NCI-H2196 (cell line): ENCODE results near the gene CCNQ.

ENCODE experiments used
- DNase-seq: peaks from one replicate; lab custom pipeline; 2025; ENCODE audit not compliant: unreplicated experiment; lab: John Stamatoyannopoulos, UW

Gene CCNQ

DNA sequence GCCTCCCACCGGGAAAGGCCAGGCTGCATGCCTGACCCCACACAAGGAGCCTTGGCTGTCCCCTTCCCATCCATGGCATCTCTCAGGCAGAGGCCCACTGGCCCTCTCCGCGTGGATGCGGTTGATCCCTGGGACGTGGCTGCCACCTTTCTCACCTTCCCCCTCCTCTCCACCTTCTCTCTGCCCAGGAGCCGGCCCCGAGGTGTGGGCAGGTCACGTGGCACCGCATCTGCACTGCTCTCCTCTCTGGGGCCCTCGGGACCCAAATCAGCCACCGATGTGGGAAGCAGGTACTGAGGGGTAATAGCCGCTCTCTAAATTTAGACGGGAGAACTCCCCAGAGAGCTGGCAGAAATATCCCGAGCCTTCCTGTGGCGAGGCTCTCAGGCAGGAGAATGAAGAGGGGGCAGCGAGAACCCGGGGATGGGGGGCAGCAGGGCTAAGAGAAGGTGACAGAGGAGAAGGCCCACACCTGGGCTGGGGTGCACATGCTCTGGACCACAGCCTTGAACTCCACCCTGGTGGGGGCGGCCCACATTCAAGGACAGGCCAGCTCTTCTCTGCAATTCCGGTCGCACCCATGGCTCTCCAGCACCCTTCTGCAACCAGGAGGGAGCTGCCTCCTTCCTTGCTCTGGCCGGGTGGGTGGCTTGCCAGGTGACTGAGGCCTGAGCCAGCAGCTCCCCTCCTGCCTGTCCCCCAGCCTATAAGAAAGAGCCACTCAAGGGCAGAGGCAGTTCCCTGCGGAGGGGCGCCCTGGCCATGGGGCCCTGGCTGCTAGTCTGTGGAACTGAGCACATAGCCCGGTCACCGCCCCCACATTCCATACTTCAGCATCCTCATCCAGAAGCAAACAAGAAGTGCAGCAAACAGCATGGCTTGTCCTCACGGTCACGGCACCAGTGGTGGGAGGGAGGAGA, 38.4 kb upstream of the CCNQ start:
- DNase-seq = no peak

DNA sequence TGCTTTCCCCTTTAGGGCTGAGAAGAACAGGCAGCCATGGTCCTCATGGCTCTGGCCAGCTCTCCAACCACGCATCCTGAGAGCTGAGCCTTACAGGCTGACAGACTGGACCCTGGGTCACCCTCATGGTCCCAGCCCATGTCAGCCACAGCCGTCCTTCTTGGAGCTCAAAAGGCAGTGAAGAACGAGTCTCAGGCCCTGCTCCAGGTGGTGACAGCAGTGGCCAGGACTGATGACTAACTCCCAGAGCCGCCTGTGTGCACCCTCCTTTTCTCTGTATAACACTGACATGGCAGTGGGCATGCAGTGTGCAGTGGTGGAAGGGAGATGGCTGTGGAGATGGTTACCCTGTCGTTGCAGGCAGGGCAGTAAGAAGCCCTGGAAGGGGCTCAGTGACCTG, 37.8 kb upstream of the CCNQ start:
- no peak for DNase-seq

DNA sequence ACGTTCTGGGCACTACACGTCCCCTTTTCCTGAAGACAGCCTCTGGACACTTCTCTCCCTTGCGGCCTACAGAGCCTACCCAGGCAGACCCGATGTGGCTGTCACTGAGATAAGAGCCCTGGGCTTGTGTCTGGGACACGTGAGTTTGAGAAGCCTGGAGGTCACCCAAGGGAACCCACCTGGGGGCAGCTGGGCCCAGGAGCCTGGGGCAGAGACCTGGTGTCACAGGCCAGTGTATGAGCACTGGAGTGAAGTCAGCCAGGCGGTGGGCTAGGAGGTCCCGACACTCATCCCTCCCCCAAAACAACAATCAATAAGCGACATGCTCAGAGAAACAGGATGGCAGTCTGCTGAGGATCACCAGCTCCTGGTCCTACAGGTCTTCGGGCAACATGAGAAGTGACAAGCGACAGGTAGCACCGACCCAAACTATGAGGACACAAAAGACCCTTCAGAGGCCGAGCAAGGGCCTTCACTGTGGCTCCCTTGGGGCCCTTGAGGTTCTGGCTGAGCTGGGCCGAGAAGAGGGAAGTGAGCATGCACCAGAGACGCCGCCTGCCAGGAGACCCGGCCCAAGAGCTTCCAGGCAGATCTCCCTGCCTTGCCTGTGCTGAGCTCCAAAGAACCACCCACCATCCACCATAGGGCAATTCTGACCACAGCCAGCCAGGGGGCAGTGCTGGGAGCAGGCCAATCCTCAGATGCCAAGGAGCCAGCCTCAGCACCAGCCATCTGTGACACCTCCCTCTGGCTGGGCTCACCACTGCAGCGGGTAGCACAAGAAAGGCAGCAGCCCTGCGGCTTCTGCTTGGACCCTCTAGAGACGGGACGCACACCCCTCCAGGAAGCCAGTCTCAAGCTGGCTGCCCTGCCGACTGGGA, 37.1 kb upstream of the CCNQ start:
- peak; percentile 6 for DNase-seq

DNA sequence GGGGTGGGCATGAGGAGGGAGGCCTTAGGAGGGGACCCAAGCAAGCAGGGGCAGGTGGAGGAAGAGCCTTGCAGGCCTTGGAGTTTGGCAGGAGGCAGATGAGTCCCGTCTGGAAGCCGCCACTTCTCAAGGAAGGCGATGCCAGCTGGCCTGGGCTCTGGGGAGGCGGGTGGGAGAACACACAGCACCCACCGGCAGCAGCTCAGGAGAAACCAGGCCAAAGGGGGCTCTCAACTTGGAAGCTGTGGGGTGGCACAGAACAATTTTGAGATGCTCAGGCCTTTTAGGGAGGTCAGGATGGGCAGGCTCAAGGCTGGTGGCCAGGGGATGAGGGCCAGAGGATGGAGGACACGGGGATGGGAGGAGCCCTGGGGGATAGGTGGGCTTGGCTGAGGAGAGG, 36.4 kb upstream of the CCNQ start:
- DNase-seq = no peak

DNA sequence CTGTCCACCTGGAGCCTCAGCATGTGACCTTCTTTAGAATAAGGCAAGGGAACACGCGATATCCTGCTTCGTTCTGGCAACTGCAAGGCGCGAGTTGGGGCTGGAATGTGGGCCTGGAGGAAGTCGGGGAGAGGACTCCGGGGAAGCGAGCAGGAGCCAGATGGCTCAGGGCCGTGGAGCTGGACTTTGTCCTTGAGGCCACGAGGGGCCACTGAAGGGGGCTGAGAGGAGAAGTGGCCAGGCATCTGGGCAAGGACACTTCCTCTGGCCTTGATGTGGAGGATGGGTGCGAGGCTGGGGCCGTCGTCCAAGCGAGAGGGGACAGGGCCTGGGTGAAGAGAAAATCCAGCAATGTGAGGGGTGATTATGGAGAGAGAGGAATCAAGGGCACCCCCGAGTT, 35.9 kb upstream of the CCNQ start:
- no peak for DNase-seq

DNA sequence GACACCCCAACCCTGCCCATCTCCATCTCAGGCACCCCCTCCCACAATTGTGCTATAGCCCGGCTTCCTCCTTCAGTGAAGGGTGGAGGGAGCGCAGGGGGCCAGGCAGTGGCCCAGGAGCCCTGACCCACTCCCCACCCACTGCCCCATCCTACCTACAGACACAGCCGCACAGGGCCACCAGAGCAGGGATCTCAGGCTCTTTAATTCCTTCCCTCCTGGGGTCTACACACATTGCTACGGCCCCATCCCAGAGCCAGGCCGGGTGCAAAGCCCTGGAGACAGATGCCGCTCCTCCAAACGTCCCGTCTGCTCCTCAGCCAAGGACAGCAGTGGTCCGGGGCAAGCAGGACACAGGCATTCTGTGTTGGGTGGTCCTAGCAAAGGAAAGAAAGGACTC, 35.3 kb upstream of the CCNQ start:
- no peak for DNase-seq

DNA sequence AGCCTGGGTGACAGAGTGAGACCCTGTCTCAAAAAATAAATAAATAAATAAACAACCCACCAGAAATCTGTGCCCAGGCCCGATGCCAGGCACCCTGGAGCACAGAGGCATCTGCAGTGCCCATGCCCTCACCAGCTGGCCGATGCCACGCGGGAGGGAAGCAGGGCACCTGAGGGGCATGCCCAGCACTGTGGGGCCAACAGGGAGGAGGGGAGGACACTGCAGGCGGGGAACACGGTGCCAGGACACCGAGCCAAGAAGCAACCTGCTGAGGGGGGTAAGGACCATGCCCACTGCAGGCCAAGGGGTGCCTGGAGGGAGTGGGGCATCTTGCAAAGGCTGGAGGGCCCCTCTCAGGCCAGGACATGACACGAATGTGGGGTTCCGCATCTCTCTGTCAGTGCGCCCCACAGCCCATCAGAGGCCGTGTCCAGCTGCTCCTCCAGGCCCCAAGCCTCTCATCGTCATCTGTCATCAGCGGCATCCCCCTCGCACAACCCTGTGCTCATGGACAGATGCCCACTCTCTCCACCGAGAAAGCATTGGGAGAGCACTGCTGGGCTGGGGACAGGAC, 34.8 kb upstream of the CCNQ start:
- no peak for DNase-seq

DNA sequence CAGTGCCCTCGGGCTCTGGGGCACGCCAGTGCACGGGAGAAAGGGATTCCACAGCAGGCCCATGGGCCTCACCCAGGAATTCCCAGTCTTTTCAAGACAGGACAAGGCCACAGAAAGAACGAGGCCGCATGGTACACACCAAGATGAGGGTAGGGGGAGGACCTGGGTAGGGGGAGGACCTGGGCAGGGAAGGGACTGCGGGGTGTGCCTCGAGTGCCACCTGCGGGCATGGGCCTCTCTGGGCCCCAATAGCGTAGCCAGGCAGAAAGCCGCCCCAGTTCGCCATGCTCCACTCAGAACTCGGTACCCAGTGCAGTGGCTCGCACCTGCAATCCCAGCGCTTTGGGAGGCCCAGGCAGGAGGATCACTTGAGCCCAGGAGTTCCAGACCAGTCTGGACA, 34.1 kb upstream of the CCNQ start:
- no peak for DNase-seq

DNA sequence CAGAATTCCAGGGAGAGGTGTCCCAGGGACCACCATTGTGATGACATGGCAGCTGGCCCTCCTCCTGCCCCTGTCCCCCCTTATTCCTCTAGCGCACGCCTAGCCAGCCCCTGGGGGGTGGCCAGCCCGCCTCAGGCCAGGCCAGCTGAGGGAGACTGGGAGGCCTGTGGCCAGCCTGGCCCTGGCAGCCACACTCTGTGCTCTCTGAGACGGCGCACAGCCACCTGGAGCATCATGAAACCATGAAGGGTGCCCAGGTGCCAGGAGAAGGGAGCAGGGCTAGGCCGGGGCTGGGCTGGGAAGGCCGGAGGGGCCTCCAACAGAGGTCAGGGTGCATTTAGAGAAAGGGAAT, 33.6 kb upstream of the CCNQ start:
- DNase-seq = no peak

DNA sequence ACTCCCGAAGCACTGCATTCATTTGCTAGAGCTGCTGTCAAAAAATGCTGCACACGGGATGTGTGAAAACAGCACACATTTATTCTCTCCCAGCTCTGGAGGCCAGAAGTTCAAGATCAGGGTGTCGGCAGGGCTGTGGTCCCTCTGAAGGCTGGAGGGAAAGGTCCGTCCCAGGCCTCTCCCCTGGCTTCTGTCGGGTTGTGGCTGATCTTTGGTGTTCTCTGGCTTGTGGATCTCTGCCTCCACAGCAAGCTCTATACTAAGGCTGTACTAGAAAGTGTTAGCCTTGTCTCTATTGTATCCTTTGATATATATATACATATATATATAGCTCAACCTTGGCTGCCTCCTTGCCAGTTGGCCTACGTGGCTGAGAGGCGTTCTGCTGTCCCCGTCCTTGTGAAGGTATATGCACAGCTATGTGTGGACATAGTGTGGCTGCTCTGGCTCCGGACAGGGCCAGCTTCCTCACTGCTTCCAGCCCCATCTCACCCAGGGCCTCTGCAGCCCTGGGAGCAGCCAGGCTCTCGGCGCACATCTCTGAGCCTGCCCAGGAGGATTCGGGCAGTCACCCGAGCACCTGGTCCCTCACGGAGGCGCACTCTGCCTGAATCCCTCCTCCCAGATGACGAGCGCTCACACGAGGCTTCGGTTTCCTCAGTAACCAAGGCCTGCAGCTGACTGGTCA, 33.1 kb upstream of the CCNQ start:
- no peak for DNase-seq

DNA sequence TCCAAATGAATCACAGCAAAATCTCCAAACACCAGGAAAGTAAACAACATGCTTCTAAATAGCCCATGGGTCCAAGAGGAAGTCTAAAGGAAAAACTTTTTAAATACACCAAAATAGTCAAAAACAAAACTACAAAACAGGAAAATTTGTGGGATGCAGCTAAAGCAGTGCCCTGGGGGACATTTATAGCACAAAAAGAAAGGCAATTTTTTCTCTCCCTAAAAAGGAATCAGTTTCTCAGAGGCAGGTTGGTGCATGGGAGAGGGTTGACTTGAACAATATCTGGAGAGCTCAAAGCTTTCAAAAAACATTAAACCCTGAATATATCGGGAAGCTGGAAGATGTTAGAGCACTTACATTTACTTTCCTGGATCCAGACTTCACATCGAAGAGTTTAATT, 32.4 kb upstream of the CCNQ start:
- DNase-seq = no peak

DNA sequence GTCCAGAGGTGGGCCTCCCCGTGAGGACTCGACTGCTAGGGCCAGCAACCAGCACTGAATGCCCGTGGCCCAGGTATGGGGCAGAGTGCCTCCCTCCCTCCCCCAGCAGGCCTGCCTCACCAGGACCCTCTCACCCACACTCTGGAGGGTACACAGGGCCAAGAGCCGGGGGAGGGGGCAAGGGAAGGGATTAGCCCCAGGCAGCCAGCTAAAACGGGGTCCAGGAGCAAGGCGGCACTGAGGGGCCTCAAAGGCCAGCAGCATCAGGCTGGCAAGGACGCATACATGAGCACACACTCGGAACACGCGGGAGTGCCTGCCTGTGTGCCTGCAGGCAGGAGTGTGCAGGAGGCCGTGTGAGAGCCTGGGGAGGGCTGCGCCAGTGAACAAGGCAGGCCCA, 29.7 kb upstream of the CCNQ start:
- no peak for DNase-seq

DNA sequence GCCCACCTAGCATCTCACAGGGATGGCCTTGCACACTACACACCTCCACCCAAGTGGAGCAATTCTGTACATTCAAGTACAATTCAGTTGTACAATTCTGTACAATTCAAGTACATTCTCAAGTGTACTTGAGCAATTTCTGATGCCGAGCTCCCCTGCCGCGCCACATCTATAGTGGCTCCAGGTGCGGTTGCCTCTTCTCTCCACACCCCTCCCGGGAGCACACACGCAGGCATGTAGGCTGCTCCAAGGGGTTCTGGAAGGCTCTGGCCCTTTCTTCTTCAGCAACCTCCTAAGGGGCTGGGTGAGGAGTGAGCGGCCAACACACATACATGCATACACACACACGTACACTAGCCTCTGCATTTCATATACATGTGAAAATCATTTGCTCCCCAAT, 29.2 kb upstream of the CCNQ start:
- DNase-seq = no peak

DNA sequence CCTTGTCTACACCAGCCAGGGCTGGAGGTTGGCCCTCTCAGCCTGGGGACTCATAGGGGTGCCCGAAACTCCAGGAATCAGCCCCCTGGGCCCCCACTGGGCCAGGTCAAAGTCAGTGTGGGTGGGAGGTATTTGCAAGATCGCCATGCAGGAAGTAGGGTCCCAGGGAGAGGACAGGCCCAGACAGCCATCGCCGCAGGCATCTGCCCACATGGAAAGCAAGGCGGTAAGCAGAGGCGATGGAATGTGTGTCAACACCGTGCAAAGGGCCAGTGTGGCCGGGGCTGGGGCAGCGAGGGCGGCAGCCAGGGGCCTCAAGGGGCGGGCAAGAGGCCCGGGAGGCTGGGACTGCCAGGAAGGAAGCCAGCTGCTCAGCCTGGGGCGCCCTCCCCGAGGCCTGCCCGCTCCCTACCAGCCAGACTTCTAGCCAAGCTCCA, 28.8 kb upstream of the CCNQ start:
- no peak for DNase-seq

DNA sequence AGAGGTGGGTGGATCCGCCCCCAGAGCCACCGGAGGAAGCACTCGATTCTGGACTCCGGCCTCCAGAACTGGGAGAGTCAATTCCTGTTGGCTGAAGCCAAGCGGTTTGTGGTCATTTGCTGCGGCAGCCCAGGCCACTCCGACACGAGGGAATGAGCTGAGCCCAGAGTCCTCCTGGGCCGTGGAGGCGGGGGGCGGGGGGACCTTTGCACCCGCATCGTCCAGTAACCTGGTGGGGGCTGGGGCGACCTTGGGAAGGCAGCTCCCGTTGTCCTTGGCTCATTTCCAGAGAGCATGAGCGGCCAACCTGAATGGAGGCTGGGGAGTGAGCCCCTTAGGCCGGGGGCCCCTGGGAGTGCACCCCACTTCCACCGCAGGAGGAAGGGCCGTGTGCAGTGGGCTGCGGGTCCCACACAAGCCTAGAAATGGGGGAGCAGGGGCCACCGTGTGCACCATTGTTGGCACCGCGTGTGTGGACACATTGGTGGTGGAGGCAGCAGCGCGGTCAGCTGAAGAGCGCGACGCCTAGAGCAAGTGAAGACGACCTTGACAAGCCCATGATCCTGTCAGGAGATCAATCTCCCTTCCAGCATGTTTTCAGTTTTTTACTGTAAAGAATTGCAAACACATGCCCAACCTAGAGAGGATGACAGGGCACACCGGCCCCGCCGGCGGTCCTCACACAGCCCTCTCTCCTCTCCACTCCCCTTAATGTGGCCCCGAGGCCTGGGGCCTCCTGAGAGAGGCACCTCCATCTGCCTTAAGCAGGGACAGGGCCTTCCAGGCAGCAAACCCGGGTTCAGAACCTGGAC, 28.1 kb upstream of the CCNQ start:
- DNase-seq = no peak

DNA sequence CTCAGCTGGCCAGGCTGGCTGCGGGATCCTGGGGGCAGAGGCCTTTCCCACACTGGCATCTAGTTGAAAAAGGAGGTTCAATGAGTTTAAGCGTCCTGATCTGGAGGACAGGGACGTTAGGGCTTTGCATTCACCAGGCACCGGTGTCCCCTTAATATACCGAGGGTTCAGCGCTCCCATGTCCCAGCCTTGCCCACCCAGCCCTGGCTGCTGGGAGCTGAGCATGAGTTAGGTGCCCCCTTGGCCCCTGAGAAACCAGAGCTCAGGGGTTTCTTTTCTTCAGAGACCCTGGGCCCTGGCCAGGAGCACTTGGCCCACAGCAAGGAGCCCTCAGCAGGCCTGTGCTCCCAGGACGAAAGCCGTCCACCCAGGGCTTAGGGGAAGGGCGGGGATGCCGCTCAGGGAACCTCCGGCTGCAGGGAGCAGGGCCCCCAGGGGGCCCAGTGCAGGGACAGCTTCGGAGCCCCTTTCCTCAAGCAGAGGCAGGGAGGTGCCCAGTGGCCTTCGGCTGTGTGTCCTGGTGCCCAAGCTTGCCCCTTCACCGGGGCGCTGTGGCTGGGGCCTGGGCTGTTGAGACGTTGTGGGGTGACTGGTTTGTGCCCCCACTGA, 27.2 kb upstream of the CCNQ start:
- DNase-seq = no peak

DNA sequence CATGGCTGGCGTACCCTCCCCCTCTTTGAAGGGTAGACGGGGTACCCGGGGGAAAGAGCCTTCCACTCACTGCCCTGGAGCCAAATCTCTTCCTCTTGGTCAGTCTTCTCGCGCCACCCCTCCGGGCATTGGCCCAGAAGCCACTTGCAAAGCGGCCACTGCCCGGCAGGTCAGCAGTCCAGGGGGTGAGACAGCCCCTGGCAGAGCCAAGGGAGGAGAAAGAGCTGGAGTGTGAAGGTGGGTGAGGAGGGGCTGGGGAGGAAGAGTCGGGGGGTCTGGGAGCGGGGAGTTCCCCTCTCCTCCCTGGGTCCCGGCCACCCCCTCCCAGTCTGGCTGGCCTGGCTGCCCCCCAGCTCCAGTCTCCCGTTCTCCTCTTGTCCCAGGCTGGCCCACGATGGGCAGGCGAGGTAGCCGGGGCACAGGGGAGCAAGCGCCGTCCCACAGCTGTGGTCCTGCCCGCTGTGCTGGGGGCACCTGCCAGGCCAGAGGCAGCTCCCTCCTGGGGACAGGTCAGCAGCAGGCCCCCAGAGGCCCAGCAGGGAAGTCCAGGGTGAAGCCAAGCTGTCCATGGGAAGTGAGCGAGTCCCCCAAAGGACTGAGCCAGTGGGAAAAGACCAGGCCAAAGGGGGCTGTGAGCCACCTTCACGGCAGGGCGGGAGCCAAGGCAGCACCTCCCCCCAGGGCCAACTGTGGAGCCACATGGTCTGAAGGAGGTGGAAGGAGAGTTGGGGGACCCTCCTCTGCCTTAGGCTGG, 26.5 kb upstream of the CCNQ start:
- no peak for DNase-seq

DNA sequence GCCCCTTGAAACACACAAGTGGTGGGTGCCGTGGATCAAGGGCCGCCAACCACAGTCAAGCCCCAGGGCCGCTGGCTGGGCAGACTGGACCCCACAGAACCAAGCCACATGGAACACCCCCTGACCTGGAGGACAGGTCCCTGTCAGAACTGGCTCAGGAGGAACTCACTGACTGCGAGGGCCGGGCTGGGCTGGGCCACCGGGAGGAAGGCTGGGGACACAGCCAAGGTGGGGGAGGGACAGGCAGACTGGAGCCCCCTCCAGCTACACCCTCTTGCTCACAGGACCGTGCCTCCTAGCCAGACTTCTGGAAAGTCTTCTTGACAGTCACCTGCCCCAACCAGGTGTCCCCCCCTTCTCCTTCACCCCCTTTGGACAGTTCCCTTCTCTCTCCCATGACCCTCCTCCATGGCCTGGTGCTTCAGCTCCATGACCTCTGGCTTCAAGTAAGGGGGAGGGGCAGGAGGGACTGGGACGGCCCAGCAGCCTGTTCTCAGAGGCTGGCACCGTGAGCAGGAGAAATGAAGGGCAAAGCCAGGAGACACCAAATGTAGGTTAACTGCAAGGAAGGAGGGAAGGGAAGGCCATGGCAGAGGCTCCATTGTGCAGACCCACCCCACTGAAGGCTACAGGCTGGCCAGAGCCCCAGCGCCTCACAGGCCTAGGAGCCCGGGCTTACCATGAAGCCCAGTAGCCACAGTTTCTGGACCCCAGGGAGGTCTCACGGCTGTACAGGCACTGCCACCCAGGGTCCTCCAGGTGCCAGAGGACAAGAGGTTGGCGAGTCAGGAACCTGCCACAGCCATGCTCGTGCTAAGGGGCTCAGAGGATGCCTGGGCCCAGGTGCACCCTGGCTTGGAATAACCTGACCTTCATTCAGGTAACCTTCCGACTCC, 25.5 kb upstream of the CCNQ start:
- DNase-seq = no peak
